Stimulated activated CD8-positive, alpha-beta memory T cell treated with anti-CD3 and anti-CD28 coated beads, Interleukin-15, amount 100 ng/mL, for 1 hour (primary cell): ENCODE results near the gene R3HDM2.
A peak's percentile ranks its signal among the peaks of the same experiment; 100 is the strongest.

Experiments used
- DNase-seq: peaks from one replicate; pipeline ENCODE4 v3.0.0-alpha.2; 2020; ENCODE audit warnings: low read depth

R3HDM2 gene

GRCh38 chr12:57266681-57267080 is 164.2 kb downstream of the R3HDM2 start:
- DNase-seq, result no peak

- DNase-seq, result no peak
These were observed 167.7 kb downstream of the R3HDM2 start for GRCh38 chr12:57263096-57263495.

- no peak for DNase-seq
These were observed 168.6 kb downstream of the R3HDM2 start for GRCh38 chr12:57262126-57262822.

- DNase-seq, result no peak
These were observed 169.4 kb downstream of the R3HDM2 start for GRCh38 chr12:57261428-57261865.

- DNase-seq, result no peak
These were observed 170.5 kb downstream of the R3HDM2 start for GRCh38 chr12:57260366-57260765.

- DNase-seq, result no peak
These were observed 171.6 kb downstream of the R3HDM2 start for GRCh38 chr12:57258977-57259970.

GRCh38 chr12:57255916-57256315 is 174.9 kb downstream of the R3HDM2 start:
- no peak for DNase-seq

GRCh38 chr12:57254506-57255280 is 176.2 kb downstream of the R3HDM2 start:
- no peak for DNase-seq

GRCh38 chr12:57250956-57251355 is 179.9 kb downstream of the R3HDM2 start, which contains the start of gene STAC3:
TSS of gene STAC3 (minus strand) at chr12:57251187. CDS start at chr12:57249636, 1,551 bp downstream.
- DNase-seq, result no peak

- no peak for DNase-seq
These were observed 180.3 kb downstream of the R3HDM2 start for GRCh38 chr12:57250541-57250940.

GRCh38 chr12:57248934-57249742 is 181.7 kb downstream of the R3HDM2 start:
- DNase-seq, result no peak

- DNase-seq, result no peak
These were observed 183.8 kb downstream of the R3HDM2 start for GRCh38 chr12:57247041-57247440.

- no peak for DNase-seq
These were observed 186.5 kb downstream of the R3HDM2 start for GRCh38 chr12:57244312-57244696.

GRCh38 chr12:57243521-57244311 is 187.1 kb downstream of the R3HDM2 start:
- peak; percentile 76 for DNase-seq

- DNase-seq, result peak; percentile 40
These were observed 188.0 kb downstream of the R3HDM2 start for GRCh38 chr12:57242691-57243454.

- no peak for DNase-seq
These were observed 188.5 kb downstream of the R3HDM2 start for GRCh38 chr12:57242329-57242690.

- DNase-seq, result no peak
These were observed 189.2 kb downstream of the R3HDM2 start for GRCh38 chr12:57241402-57242310.

- no peak for DNase-seq
These were observed 189.9 kb downstream of the R3HDM2 start for GRCh38 chr12:57240926-57241401.
